Stimulated activated CD4-positive, alpha-beta T cell treated with anti-CD3 and anti-CD28 coated beads, Interleukin-4, amount 100 ng/mL, for 48 hours (primary cell): ENCODE results near the gene WFIKKN1.

Experiments
- DNase-seq, 2 donors: peaks; one replicate each; pipeline ENCODE4 v3.0.0-alpha.2; 2020; ENCODE audit warnings: low read depth in 2 of 2

WFIKKN1 gene

DNA sequence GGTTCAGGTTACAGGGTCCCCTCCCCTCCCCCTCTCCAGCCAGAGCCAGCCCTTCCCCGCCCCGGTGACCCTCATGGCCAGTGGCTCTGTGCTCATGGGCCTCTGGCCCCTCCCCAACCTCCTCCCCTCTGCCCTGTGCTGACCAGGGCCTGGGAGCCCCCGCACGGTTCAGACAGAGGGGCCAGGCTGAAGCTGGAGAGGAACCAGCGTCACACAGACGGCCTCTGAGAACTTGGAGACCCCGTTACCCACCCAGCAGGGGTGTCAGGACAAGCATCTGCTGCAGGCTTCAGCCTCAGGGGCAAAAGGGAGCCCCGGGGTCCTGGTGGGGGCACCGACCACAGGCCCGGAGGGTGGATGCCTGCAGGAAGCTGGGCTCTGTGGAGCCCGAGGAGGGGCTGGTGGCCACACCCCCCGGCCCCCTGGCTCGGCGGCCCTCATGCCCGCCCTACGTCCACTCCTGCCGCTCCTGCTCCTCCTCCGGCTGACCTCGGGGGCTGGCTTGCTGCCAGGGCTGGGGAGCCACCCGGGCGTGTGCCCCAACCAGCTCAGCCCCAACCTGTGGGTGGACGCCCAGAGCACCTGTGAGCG, at the start of gene WFIKKN1:
TSS of gene WFIKKN1 (plus strand) at position 171 of the 591 bp plus-strand sequence. CDS start at position 440, 269 bp downstream.
- DNase-seq, result no peak

- no peak for DNase-seq
Observed at GRCh38 chr16:582218-582613, 48.6 kb upstream of the WFIKKN1 start.

DNA sequence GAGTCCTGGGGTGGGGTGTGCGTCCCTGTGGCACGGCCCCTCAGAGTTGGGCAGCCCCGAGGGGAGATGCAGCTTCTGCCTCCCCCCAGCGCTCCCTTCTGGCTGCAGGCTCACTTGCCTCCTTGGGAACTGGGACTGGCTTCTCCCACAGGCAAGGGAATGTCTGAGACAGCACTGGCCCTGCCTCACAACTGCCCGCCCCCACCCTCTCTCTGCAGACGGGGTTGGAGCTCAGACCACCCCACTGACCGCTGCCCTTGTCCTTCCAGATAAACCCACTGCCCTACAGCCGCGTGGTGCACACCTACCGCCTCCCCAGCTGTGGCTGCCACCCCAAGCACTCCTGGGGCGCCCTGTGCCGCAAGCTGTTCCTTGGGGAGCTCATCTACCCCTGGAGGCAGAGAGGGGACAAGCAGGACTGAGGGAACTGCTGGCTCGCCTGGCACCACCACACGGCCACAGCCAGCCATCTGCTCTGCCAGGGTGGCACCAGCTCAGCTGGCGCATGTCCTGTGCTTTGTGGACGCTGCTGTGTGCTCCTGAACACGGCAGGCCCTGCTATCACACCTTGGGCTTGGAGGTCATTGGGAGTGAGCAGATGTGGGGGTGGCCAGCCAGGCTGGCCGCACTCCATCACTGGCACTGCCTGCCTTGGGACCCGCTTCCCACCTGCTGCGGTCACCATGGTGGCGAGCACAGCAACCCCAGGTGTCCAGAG, 48.0 kb upstream of the WFIKKN1 start:
- no peak for DNase-seq

DNA sequence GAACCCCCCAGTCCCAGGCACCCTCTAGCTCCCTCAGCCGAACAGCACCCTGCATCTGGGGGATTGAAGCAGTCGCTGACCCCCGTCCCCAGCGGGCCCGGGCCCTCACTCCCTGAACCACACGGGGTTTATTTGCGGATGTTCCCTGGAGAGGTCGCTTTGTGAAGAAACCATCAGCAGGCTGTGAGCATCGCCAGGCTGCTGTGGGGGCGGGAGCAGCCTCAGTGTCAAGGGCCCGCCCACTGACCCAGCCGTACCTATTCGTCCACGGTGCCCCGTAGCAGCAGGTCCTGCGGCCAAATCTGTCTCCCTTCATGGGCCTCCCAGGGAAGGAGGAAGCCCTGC, 47.3 kb upstream of the WFIKKN1 start:
- no peak for DNase-seq

DNA sequence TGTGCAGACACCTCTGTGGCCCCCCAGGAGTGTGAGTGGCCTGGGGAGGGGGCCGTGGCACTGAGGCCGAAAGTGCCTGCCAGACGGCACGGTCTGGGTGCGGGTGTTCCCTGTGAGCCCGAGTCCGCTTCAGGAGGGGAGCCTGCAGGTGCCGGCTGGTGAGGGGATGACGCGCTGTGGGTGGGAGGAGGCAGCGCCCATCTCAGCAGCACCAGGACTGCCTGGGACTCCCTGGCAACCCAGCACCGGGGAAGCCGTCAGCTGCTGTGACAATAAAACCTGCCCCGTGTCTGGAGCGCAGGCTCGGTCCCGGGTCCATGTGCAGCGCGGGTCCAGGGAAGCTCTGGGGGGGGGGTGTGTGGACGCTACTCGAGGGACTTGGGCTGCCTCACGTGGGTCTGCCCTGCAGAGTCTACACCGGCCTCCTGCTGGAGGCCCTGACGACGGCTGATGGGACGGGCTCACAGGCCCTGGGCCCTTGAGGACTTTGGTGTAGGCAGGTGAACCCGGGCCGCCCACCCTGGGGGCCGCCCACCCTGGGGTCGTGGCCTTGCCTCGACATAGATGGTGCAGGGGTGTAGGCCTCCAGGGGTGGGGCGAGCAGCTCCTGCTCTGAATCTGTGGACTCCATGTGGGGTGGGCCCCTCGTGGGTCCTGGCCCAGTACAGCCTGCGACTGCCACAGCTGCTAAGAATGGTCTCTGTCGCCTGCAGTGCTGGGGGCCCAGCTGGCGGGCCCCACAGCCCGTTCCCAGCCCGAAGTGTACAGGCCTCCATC, 46.8 kb upstream of the WFIKKN1 start:
- DNase-seq, result no peak

DNA sequence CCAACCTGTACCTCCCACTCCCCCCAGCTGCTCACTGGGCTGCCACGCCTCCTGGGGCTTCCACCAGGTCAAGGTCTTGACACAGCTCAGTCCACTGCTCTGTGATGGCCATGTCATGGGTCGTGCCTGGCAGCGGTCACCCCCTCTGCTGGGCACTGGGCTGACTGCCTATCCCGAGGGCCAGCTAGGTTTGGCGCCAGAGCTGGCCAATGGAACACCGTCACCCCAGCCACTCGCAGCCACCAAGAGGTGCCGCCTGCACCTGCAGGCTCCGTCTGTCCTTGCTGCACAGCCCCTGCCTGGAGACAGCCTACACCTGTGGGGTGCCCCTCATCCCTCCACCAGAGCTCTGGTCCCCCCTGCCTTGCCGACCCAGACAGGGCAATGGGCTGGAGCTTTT, 45.4 kb upstream of the WFIKKN1 start:
- no peak for DNase-seq

- no peak for DNase-seq
Observed at GRCh38 chr16:586047-586644, 44.6 kb upstream of the WFIKKN1 start.

DNA sequence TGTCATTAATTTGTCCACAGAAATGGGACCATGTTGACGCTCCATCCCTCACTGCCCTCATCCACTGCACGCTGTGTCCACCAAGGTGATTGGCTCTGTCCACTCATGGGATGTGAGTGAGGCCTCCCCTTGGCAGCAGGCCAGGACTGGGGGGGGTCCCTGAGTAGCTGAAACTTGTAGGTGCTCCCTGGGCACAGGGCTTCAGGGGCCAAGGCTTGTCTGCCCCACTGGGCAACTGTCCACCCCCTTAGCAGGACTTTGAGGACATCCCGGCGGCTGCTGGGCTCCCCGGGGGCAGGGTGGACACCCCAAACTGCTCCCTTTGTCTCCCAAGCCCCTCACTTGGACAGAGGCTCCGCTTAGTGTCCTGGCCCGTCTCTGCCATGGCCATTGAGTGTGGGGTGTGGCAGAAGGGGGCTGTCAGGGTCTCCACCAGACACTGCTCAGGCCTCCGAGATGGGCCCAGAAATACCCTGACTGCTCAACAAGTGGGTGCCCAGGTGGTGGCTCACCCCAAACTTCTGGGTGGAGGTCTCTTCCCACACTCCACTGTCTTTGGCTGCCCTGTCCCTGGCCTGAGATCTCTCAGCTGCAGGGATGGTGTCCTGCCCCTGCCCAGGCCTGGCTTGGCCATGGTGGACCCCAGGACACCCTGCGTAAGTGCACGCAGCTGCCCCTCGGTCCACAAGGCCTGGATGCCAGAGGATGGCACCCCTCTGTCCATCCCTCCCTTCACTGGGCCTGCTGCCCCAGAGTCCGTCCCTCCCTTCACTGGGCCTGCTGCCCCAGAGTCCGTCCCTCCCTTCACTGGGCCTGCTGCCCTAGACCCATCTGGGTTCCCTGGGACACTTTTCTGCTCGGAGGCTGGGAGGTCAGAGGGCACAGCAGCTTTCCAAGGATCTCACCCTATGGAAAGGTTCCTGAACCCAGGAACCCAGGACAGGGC, 43.9 kb upstream of the WFIKKN1 start:
- DNase-seq, result no peak

GRCh38 chr16:588639-588888, 42.2 kb upstream of the WFIKKN1 start:
- DNase-seq, result peak in 1 of 2 donors; percentile 56

- DNase-seq, result peak; percentile 96 to 98
Observed at GRCh38 chr16:588889-589657, 41.7 kb upstream of the WFIKKN1 start.

DNA sequence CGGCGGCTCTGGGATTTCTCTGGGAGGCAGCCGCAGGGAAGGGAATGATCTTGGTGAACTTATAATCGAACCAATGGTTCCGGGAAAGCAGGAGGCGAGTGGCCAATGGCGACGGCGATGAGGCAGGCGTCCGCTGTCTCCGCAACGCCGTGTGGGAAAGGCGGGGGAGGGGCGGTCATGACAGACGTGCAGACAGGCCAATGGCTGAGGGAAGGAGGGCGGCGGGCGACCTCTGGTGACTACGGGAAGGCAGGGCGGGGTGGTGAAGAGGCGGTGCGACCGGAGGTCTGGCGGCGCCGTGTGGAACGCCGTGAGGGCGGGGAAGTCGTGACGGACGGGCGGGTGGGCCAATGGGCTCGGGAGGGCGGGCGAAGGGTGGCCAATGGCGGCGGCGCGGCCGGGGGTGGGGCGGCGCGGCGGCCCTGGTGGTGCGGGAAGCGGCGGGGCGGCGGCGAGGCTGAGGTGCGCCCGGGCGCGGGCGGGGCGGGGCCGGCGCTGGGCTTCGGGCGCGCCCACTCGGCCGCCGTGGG, 41.1 kb upstream of the WFIKKN1 start, which contains the start of gene RAB40C:
TSS of gene RAB40C (plus strand) at position 409 of the 530 bp plus-strand sequence. CDS start 226 bp downstream, outside the sequence.
- DNase-seq, result peak; percentile 99 to 100

DNA sequence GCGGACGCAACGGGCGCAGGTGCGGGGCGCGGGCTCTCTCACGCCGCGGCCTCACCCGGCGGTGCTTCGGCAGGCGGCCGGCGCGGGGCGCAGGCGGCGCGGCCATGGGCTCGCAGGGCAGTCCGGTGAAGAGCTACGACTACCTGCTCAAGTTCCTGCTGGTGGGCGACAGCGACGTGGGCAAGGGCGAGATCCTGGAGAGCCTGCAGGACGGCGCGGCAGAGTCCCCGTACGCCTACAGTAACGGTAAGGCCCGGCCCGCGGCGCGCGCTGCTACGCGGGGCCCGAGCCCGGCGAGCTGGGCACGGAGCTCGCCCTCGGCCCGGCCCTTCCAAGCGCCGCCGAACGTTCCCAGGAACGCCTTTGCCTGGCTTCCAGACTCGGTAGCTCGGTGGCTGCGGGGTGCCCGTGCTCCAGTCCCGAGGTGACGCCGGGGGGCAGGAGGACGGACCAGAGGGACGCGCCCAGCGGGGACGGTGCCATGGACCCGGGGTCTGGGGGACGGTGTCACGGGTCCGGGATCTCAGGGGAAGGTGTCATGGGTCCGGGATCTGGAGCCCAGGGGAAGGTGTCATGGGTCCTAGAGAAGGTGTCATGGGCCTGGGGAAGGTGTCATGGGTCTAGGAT, 40.5 kb upstream of the WFIKKN1 start:
- DNase-seq, result no peak

GRCh38 chr16:590815-591200, 40.0 kb upstream of the WFIKKN1 start:
- no peak for DNase-seq

- no peak for DNase-seq
Observed at GRCh38 chr16:591231-591630, 39.6 kb upstream of the WFIKKN1 start.

GRCh38 chr16:591892-592517, 38.8 kb upstream of the WFIKKN1 start:
- DNase-seq, result no peak

GRCh38 chr16:592518-593306, 38.1 kb upstream of the WFIKKN1 start:
- DNase-seq, result no peak

DNA sequence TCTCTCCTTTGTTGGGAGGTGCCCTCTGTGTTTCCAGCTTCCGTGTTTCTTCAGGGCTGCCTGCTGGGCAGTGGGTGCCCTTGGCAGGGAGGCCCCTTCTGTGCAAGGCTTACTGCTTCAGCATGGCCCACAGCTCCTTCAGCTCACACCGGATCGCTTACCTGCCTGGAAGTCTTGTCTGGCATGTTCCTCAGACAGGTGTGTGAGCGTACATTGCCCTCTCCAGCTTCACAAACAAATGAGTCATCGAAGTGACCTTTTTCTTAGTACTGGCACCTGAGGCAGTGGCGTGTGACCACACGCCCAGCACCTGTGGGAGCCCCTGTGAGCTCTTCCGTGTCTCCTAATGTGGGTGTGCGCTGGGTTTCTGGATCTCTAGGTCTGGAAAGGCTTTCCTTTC, 37.4 kb upstream of the WFIKKN1 start:
- DNase-seq, result no peak

- DNase-seq, result no peak
Observed at GRCh38 chr16:593807-594206, 37.0 kb upstream of the WFIKKN1 start.

DNA sequence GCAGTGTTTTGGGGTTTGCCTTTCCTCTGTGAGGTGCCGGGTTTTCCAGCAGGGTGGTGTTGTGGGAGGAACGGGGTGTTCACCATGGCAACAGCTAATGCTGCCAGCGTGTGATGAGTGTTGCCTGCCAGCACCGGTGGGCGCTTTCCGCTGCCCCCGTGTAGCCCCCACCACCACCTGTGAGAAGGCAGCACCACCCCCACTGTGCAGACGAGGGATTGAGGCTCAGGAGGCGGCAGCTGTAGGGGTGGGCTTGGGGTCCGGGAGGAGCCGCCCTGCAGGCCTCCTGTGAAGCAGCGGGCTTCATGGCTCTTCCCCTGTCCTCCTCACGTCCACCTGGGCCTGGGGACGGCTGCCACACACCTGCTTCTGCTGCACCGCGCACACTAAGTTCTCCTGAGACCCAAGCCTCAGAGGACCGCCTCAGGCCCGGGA, 35.7 kb upstream of the WFIKKN1 start:
- DNase-seq, result no peak
